Dermis lymphatic vessel endothelial cell (primary cell): ENCODE measurements around the gene MSGN1. TPM values are rescaled to one million over a fixed set of nuclear protein-coding genes. Genes with fewer than 3 reads are reported as not detected.

Experiments used
- total RNA-seq: library from RNA; depleted of rRNA; stranded (reverse); fragments of >200 nt; gene quantifications from 2 replicates; pipeline ENCODE4 v1.2.1, GENCODE V29; 2014

Gene MSGN1, protein sequence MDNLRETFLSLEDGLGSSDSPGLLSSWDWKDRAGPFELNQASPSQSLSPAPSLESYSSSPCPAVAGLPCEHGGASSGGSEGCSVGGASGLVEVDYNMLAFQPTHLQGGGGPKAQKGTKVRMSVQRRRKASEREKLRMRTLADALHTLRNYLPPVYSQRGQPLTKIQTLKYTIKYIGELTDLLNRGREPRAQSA
- not detected in 2 replicates for total RNA-seq

DNA sequence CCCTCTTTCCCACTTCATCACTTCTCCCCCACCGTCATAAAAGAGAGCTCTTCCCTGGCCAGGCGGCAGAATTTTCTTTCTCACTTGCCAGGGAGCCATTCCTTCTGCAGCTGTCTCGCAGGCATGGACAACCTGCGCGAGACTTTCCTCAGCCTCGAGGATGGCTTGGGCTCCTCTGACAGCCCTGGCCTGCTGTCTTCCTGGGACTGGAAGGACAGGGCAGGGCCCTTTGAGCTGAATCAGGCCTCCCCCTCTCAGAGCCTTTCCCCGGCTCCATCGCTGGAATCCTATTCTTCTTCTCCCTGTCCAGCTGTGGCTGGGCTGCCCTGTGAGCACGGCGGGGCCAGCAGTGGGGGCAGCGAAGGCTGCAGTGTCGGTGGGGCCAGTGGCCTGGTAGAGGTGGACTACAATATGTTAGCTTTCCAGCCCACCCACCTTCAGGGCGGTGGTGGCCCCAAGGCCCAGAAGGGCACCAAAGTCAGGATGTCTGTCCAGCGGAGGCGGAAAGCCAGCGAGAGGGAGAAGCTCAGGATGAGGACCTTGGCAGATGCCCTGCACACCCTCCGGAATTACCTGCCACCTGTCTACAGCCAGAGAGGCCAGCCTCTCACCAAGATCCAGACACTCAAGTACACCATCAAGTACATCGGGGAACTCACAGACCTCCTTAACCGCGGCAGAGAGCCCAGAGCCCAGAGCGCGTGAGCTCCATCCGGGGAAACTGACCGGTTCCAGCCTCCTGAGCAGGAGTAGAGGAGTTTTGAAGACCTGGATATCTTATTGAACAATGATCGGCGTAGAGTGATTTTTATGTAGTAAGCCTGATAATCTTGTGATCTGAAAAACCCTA, at the start of gene MSGN1:
Gene MSGN1 (plus strand): TSS at position 65 of the 850 bp plus-strand sequence. CDS start 59 bp downstream, at position 124.

Other genes with a start within 250 kb of the MSGN1 start
- 13.0 and 20.9 TPM in 2 replicates for gene SMC6, start 62.6 kb upstream of the MSGN1 start, total RNA-seq
- gene GEN1, start 62.3 kb upstream of the MSGN1 start, total RNA-seq = 4.7 and 5.1 TPM in 2 replicates
- gene KCNS3, start 62.2 kb downstream of the MSGN1 start, total RNA-seq = 0.76 and 0.86 TPM in 2 replicates